NK-92 treated with Interleukin-12 subunit alpha and Interleukin-12 subunit beta, amount 100 ng/mL, for 24 hours (cell line): ENCODE results near the gene KCNC4.

Experiments used
- DNase-seq: peaks from one replicate; lab custom pipeline; 2025; lab: John Stamatoyannopoulos, UW

KCNC4 gene

DNA sequence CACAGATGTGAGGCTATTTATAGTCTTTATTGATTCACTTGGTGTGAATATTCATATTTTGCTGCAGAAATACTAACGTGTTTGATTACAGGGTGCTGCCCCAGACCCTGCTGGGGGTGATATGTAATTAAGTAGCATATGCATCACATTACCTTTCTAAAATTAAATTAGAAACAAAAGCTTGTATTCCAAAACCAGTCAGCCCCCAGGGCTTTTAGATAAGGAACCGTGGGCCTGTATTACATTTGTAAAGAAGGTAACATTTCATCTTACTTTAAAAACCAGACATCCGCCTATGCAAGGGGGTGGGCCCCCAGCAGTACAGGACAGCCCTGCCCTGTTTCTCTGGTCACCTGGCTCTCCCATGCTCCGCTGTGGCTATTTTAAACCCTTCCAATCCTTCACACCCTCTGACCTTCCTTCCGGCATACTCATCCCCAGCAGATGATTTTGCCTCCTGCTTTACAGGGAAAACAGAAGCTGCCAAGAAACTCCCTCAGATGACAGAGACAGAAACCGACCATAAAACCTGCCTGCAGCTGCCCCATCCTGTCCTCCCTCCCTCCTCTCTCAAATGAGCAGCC is 22.0 kb upstream of the KCNC4 start:
- DNase-seq = no peak

DNA sequence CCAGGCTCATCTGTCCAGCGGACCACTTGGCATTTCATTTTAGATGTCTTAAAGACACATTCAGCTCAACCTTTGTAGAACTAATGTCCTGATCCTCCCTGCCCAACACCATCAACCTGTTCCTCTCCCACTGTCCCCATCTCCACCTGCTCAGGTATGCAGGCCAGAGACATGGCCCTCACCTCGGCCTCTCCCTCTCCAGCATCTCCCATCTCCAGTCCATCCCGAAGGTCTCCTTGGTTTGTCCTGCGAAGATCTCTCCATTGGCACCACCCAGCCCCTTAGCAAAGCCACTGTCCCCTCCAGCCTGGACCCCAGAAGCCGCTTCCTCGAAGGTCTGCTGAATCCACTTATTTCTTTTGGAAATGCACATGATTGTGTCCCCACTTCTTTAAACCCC is 20.9 kb upstream of the KCNC4 start:
- no peak for DNase-seq

DNA sequence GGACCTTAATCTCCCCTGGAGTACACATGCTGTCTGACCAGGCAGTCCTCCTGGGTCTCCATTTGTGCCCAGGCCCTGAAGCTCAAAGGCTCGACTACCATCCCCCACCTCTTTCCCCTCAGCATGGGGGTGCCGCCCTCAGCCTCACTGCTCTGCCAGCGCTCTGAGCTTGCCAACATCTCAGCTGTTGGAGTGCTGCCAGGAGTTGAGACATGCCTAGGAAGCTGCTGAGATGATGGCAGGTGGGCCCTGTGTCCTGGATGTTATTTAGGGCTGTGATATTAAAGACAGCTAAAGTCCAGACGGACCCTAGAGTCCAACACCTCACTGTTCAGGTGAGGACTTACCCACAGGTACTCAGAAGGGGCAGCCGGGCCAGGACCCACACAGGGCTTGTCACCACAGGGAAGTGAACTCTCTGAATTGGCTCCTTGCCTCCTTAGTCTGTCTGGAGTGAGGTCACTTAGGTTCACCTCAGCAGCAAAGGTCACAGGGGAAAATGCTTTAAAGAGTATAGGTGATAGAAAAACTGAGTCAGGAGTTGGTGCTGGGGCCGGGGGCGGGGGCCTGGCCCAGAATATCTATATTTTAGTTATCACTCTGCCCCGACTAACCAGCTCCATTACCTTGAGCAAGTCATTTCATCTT is 19.7 kb upstream of the KCNC4 start:
- no peak for DNase-seq

DNA sequence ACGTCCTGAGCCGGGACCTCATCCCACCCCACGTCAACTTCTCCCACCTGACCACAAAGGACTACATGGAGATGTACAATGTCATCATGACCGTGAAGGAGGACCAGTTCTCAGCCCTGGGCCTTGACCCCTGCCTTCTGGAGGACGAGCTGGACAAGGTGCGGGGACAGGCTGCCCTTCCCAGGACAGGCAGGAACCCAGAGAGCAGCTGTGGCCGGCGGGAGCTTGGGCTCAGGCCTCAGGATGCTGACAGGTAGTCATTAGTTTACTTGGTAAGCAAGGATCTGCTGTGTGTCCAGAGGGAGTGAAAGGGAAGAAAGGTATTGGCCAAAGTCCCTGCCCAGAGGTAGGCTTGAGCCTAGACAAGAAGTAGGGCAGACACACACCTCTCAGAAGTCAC is 17.6 kb upstream of the KCNC4 start:
- DNase-seq = no peak

DNA sequence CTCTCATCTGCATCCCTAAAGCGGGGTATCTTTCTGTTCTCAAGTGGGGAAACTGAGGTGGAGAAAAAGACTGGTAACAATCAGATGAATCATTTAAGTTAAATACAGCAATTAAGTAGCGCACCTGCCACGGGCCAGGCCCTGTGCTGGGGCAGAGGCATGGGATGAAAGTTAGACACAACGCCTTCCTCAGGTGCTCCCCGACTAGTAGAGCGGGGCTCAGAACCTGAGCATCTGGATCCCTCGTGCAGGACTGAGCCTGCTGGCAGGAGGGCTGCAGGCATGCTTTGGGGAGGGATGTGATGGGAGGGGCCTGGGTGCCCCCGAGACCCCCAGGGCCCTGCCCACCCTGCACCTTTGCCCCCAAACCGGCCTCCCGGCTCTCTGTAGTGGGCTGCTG is 14.9 kb upstream of the KCNC4 start:
- DNase-seq = no peak

DNA sequence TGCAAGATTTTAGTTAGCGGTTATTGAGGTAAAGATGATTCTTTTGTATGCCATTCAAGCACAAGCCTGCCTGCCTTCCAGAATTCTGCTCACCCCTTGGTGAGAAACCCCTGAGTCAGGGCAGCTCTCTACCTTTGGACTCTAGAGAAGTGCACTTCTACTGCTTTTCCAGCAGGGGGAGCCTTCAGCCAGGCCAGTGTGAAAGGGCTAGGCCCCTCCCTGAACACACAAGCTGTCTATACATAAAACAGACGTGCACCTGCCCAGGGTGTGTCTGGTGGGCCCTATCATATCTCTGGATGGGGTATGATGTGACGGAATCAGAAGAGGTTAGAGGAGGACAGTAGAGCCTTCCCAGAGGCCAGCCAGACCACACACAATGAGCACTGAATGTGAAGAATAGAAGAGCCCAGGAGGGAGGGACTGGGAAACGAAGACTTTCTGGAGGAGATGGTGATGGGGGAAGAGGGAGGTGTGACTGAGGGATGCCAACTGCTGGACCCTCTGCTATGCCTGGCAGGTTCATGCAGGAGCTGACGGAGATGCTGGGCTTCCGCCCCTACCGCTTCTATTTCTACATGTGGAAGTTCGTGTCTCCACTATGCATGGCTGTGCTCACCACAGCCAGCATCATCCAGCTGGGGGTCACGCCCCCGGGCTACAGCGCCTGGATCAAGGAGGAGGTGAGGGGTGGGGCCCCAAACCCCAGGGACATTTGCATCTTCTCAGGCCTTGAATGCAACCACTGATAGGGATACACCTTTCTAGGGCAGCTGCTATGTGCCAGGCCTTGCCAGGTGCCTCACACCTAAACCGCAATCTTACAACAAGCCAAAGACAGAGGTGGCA is 13.0 kb upstream of the KCNC4 start:
- DNase-seq = peak; percentile 16

DNA sequence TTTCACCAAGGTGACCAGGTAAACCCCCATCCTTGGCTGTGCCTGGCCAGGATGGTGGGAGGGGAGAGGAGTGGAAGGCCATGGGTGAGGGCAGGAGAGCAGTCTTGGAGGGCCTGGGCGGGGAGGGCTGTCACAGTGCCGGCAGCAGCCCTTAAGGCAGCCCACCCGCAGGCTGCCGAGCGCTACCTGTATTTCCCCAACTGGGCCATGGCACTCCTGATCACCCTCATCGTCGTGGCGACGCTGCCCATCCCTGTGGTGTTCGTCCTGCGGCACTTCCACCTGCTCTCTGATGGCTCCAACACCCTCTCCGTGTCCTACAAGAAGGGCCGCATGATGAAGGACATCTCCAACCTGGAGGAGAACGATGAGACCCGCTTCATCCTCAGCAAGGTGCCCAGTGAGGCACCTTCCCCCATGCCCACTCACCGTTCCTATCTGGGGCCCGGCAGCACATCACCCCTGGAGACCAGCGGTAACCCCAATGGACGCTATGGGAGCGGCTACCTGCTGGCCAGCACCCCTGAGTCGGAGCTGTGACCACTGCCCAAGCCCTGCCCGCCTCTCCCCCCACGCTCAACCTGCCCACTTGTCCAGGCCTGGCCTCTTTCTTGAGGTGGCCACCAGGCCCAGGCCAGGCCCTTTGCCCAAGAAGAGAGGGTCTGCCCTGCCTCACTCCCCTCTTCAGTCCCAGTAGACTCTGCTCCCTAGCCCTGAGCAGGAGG is 12.0 kb upstream of the KCNC4 start:
- no peak for DNase-seq

DNA sequence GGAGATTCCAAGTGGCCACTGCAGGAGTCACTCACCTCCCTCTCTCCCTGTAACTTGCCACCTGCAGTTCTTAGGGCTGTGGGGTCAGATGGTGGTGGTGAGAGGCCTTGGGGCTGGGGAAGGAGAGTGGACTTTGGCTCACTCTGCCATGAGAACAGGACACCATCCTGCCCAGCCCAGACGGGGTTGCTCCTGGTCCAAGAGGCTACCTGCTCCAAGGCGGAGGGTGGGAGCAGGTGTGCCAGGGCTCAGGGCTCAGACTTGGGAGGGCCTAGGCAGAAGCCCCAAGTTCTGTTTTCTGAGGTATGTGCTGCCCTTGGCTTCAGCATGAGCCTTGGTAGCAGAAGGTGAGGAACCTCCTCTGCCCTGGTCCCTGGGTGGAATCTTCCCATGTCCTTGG is 11.4 kb upstream of the KCNC4 start:
- DNase-seq = no peak

DNA sequence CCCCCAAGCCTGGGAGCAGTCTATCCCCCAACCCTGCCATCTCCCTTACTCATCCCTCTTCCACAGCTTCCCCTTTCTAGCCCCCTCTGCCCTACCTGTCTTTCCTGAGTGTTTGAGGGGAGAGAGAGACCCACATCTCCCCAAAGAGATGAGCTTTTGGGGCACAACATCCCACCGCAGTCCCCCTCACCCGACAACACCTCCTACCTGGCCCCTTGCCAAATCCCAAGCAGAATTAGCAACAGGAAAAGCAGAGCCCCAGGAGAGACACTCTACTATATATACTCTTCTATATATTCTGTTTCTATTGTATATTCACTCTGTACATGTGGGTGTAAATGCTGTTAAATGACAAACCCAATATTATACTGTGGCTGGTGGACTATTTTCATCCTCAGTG is 9.9 kb upstream of the KCNC4 start:
- no peak for DNase-seq

DNA sequence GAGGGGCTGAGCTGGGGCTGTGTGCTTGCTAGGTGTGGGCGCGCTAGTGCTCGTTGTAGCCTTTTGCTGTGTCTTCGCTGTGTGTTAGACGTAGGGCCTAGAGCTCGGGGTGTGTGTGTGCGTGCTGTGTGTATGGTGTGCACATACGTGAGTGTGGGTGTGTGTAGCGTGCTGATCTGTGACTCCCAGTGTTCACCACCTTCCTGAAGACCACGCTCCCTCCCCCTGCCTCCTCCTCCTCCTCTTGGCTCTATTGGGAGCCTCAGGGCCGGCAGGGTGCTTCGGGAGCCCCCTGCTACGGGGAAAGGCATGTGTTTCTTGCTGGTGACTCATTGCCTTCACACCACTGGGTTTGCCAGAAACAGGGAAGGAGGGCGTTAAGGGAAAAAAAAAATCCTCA is 9.4 kb upstream of the KCNC4 start:
- DNase-seq = no peak

DNA sequence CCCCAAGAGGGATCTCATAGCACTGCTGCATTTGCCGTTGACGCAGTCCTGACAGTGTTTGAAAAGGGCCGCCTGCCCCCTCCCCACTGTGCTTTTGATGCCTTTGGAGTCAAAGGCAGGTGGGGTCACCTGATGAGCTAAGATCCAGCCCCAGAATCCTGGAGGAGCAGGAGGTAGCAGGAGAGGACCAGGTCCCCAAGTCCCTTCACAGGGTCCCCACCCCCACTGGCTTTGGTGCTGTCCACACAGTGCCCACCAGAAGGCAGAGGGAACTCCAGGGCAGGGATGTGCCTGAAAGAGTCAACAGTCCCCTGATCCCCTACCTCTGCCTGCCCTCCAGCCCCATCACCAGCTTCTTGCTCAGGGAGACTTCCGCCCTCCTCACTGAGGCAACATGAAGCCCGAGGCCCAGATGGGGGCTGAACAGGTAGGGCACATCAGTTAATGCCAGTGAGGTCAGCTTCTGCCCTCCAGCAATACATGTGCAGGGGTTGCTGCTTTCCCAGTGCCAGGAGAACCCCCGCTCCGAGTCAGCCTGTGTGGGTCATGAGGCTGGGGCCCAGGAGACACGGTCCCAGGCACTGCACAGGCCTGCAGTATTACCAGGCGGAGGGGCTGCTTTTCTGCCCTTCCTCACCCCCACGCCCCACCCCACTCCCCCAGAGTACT is 8.8 kb upstream of the KCNC4 start:
- no peak for DNase-seq

DNA sequence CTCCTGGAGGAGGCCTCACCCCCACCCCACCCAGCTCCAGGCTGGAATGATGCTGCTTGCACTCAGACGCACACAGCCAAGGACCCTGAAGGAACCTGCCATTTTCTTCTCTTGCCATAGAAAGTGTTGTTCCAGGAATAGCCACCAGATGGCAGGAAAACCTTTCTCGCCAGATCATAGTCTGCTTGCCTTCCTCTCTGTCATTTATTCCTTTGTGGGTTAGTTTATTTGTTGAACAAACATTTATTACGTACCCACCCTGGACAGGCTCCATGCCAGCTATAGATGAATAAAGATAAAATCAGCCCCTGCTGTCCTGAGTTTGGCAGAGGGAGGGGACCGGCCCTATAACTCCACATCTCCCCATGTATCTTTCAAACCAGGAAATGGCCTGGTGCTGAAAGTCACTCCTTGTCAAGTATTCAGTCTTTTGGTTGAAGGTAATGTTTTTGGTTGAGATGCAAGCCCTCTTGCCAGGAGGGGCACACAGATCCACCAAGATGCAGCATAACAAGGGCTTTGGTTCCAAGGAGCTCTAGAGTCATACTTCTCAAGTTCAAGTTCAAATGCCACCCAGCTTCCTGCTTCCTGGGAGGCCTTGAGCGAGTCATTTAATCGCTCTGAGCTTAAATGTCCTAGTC is 7.0 kb upstream of the KCNC4 start:
- peak; percentile 24 for DNase-seq

DNA sequence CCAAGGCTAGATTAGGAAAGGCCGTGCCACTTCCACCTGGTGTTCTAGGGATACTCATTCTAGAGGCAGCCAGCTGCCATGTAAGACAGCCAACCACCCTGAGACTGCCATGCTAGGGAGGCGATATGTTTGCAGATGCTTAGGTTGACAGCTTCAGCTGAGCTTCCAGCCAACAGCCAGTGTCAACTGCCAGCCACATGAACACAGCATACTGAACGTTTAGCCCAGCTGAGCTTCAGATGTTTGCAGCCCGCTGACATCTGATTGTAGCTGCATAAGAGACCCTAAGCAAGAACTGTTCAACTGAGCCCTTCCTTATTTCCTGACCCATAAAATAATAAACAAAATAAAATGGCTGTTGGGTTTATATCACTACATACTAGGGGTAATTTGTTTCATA is 5.0 kb upstream of the KCNC4 start:
- DNase-seq = no peak

DNA sequence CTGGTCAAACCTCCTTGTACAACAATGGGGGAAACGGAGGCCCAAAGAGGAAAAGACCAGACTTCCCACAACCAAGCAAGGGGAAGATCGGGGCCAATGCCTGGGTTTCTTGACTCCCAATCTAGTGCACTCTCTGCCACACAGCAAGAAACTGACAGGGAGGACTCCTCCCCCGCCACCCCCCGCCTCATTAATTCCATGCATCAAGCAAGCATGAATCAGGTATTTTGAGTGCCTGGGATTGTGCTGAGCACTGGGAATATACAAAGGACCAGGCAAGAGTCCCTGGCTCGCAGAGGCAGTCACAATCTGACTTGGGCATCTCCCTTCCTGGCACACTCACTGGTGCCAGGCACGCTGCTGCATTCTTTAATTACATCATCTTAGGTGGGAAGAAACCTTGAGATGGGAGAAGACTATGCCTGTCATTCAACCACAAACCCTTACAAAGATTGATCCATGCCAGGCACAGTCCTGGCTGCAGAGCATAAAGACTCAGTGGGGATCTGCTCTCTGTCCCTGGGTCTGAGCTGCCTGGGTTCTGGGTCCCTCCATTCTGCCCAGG is 4.4 kb upstream of the KCNC4 start:
- DNase-seq = no peak

DNA sequence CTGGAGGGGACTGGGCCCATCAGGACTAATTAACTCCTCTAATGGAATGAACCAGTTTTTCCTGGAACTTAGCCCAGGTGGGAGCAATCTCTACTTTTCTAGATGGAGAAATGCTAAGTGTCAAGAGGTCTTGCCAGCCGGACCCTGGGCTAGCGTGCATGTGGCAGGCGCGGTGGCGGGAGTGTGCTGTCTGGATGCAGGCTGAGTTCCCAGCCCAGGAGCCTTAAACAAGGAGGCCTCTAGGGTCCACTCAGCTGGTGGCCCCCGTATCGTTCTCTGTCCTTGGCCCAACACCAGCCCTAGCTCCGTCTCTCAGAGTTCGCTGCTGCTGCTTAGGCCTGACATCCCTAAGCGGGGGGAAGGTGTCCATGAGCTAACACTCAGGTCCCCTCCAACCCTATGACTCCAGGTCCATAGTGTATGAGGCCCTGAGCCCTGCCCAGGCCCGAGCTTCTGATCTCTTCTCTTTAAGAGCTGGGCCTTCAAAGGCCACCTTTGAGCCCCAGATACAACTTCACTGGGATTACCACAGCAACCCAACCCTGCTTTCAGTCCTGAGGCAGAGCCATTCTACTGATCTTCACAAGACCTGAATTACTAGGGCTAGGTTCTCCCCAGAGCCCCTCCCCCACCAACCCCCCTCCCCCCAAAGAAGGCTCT is 3.7 kb upstream of the KCNC4 start:
- DNase-seq = no peak

DNA sequence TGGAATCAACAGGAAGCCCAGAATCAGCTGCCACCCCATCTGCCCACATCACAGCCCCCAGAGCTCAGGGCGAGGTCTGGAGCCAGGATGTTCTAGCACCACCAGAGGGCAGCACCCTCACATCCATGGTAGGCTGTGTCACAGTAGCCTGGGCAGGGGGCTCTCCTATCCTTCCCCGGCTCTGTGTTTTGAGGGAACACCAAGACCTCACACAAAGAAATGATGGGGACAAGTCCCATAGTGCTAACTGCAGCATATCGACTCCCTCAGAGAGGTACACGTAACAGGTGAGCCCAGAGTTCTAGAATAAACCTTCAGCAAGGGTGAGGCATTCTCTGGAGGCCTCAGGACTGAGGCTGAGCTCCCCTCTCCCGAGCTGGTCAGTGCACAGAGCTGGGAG is 2.3 kb upstream of the KCNC4 start:
- peak; percentile 55 for DNase-seq

DNA sequence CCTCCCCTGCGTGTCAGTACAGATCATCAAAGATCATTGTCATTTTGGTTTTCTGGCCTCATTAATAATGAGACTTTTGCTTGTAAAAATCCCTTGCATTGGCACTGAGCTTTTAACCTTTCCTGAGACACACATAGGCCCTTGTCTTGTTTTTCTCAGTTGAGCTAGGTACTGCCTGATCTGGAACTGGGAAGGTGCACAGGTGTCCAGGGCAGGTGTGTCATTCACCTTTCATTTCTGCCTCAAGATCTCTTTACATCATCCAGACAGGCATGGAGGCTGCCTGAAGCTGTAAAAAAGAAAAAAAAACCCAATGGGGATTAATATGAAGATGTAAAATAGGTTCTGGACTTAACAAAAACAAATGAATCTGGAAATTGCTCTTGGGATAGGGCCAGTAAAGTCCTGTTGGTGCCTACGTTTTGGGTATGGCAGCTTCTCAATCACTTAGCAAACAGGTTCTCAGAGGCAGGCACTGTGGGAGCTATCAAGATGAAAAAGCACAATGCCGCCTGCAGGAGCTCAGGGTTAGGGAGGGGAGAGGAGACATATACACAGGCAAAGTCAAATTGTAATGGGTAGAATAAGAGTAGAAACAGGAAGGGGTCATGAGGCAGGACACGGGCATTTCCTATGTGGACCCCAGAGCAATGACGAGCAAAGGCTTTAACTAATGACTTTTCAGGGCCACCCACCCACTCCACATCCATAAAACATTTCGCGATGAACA is 1.0 kb upstream of the KCNC4 start:
- no peak for DNase-seq

DNA sequence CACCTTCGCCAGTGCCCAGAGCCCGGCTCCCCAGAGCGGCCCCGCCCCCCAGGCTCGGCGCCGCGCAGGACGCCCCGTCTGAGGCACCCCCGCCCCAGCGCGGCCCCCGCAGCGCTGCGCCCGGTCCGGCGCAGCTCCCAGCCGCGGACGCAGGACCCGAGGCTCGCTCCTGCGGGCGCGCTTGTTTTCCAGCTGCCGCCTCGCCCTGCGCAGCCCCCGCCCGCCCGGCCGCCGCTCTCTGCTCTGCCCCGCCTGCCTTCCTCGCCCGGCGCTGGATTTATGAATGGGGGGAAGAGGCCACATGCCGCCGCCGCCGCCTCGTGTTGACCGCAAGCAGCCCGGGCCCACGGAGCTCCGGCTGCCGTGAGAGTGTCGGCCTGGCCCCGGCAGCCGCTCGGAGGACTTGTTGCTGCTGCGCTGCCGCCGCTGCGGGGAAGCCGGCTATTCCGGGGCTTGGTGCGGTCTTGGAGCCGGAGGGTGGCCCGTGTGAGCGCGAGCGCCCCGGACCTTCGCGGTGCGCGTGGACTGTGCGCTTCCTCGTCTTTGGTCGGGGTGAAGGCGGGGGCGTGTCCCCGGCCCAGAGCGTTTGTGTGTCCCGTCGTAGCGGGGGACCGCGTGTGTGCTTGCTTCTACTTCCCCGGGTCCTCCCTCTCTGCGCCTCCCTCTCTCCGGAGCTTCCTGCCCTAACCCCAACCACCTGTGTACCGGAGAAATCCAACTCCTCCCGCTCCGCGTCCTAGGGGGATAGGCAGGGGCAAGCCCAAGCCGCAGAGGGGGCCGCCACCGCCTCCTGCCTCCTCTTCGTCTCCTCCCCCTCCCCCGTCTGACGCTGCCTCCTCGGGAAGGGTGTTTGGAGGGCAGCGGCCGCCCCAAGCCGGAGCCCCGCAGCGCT is 736 bp downstream of the KCNC4 start:
- DNase-seq = peak; percentile 28
